ENCODE measurements around the gene LMBRD1. TPM values are rescaled to one million over a fixed set of nuclear protein-coding genes. Genes with fewer than 3 reads are reported as not detected.

The LMBRD1 gene
- total and polyA plus RNA-seq, 2 of the 4 experiments (the other 2 are of a cell fraction) = 3.9 to 8.7 TPM

DNA sequence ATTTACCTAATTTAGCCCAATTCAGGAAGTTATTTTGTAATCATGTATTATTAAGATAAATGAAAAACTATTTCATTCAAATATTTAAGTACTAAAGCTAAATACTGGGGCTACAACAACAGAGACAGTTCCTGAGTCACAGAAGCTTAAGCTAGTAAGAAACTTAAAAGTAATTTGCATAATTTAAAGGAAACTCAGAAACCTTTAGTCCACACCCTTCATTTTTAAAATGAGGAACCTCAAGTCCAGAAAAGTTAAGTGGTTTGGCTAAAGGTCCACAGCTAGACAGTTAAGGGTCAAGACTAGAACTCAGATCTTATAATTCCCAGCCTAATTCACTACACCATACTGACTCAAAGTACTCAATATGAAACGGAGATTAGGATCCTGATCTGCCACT, 7.2 kb downstream of the LMBRD1 start:
- Histone ChIP-seq H2AFZ (replicated peaks; ENCODE audit: low read length, poor library complexity) (no peak overlapping the region), H2BK120ac (ENCODE audit: low read depth, low read length) (no peak overlapping the region), H3K79me1 (ENCODE audit: low read depth in 1 of 2, low read length in 2 of 2) (no peaks in the 10 kb centered on the region; a peak in 1 of 4 replicates), H3K4ac (ENCODE audit: low read depth, low read length) (no peak overlapping the region), H4K8ac (ENCODE audit: low read depth in 2 of 2, low read length in 2 of 2) (no peak overlapping the region), H2AK9ac (replicated peaks; ENCODE audit: low read depth, low read length, poor library complexity) (no peak overlapping the region), H3K9me1 (ENCODE audit: insufficient read depth, low read length) (no peaks in the 10 kb centered on the region; the same call in 1 of the 2 replicates), H3K27ac (ENCODE audit: insufficient read depth, low read length) (no peak overlapping the region), H2BK5ac (ENCODE audit: low read depth, low read length, poor library complexity, severe bottlenecking) (no peak overlapping the region), H3K56ac (ENCODE audit: extremely low read depth, insufficient read depth, low read length) (no peak overlapping the region), H3K14ac (replicated peaks; ENCODE audit: low read depth, low read length) (no peak overlapping the region), H4K20me1 (ENCODE audit: insufficient read depth, low read length) (no peaks in the 10 kb centered on the region), H3K9me3 (ENCODE audit: control insufficient read depth, insufficient read depth, low read length) (no peaks in the 10 kb centered on the region), H3K18ac (ENCODE audit: low read depth, low read length) (no peak overlapping the region), H3K9ac (ENCODE audit: low read depth, low read length) (no peak overlapping the region), H3K4me1 (ENCODE audit: control insufficient read depth, insufficient read depth, low read length) (no peaks in the 10 kb centered on the region), H3K27me3 (ENCODE audit: control insufficient read depth, insufficient read depth, low read length) (no peaks in the 10 kb centered on the region), H3K4me2 (ENCODE audit: low read depth, low read length) (no peak overlapping the region), H3K36me3 (ENCODE audit: control insufficient read depth, insufficient read depth, low read length) (no peaks in the 10 kb centered on the region), H3K23ac (ENCODE audit: low read depth, low read length) (no peak overlapping the region), H2BK15ac (ENCODE audit: low read depth, low read length) (no peak overlapping the region), H4K91ac (ENCODE audit: insufficient read depth, low read depth, low read length) (no peak overlapping the region), H2BK20ac (ENCODE audit: low read depth, low read length) (no peak overlapping the region), H3K4me3 (ENCODE audit: insufficient read depth, low read depth, low read length) (no peak overlapping the region), H4K5ac (ENCODE audit: low read depth, low read length) (no peak overlapping the region), H2AK5ac (ENCODE audit: low read depth, low read length) (no peak overlapping the region)
- in situ Hi-C loops (cut with MboI; ENCODE audit: low sequenced_read_pairs) (no loop called here), dilution Hi-C loops (cut with HindIII; ENCODE audit: low sequenced_read_pairs, unreplicated experiment) (no loop called here), intact Hi-C loops (cut with micrococcal nuclease) (no loop called here)
- TF ChIP-seq MAFK (IDR thresholded peaks at IDR 0.05; ENCODE audit: low read depth, low read length) (no peak), FOS (IDR thresholded peaks at IDR 0.05; ENCODE audit: low read depth, low read length) (no peak), CHD1 (IDR thresholded peaks at IDR 0.05; ENCODE audit: low read depth, low read length) (no peak), POLR2A (IDR thresholded peaks at IDR 0.05; ENCODE audit: low read depth, low read length) (no peak), RCOR1 (IDR thresholded peaks at IDR 0.05; ENCODE audit: insufficient replicate concordance, low read length) (no peak), BHLHE40 (IDR thresholded peaks at IDR 0.05; ENCODE audit: low read depth, low read length) (no peak), ELK1 (IDR thresholded peaks at IDR 0.05; ENCODE audit: borderline replicate concordance, low read depth, low read length) (no peak), CTCF (conservative IDR thresholded peaks at IDR 0.05; ENCODE audit: low read depth, low read length) (no peak), MXI1 (IDR thresholded peaks at IDR 0.05; ENCODE audit: borderline replicate concordance, low read depth, low read length) (no peak)
- TF ChIP-seq, protein P1, sequence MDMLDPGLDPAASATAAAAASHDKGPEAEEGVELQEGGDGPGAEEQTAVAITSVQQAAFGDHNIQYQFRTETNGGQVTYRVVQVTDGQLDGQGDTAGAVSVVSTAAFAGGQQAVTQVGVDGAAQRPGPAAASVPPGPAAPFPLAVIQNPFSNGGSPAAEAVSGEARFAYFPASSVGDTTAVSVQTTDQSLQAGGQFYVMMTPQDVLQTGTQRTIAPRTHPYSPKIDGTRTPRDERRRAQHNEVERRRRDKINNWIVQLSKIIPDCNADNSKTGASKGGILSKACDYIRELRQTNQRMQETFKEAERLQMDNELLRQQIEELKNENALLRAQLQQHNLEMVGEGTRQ (IDR thresholded peaks at IDR 0.05; ENCODE audit: low read depth, low read length) = no peak
- POLR2A ChIA-PET (ENCODE audit: unreplicated experiment) = no interaction called here
- CTCF ChIA-PET = no interaction called here
- ATAC-seq (ENCODE audit: low read depth) (no peak), DNase-seq (no peak)
- WGBS, 2 experiments (ENCODE audit: extremely low coverage in 2 of 2, insufficient read length in 1 of 2) = no CpG with 5 or more reads among the region's 1 CpG
- no TSS peak for BruUV-seq (replicated peaks)
